K562 (cell line): Measurements from ENCODE around the gene GPSM3. TPM values are rescaled to one million over a fixed set of nuclear protein-coding genes. Genes with fewer than 3 reads are reported as not detected.

Experiments
- ARNT ChIP-seq, 2 experiments: fragments of 450-650 bp; IDR thresholded peaks; 2 replicates each; pipeline ENCODE4 v1.6.1; 2016; ENCODE audit warnings: mild to moderate bottlenecking in 1 of 2
- CBFA2T3 ChIP-seq: fragments of 450-650 bp; IDR thresholded peaks from 2 replicates; pipeline ENCODE4 v1.6.1; 2017
- CTBP1 ChIP-seq: fragments of 450-650 bp; IDR thresholded peaks from 2 replicates; pipeline ENCODE4 v1.6.1; 2016; ENCODE audit warnings: borderline replicate concordance
- DPF2 ChIP-seq: fragments of 450-650 bp; IDR thresholded peaks from 2 replicates; pipeline ENCODE4 v1.6.1; 2016
- ELF4 ChIP-seq: fragments of 450-650 bp; formaldehyde crosslinking; IDR thresholded peaks from 2 replicates; pipeline ENCODE4 v1.4.0; 2022; ENCODE audit warnings: missing genetic modification characterization
- ERF ChIP-seq: fragments of 450-650 bp; formaldehyde crosslinking; IDR thresholded peaks from 2 replicates; pipeline ENCODE4 v1.4.0; 2020; ENCODE audit warnings: mild to moderate bottlenecking, mixed read lengths
- FOXP1 ChIP-seq: sonication (generic); formaldehyde crosslinking; IDR thresholded peaks from 2 replicates; pipeline ENCODE4 v1.8.0; 2022; ENCODE audit warnings: mild to moderate bottlenecking, missing genetic modification reagents
- HDGF ChIP-seq: fragments of 450-650 bp; IDR thresholded peaks from 2 replicates; pipeline ENCODE4 v1.6.1; 2016
- HMG20A ChIP-seq: fragments of 450-650 bp; formaldehyde crosslinking; conservative IDR thresholded peaks from 2 replicates; pipeline ENCODE4 v1.4.0; 2020; ENCODE audit warnings: mild to moderate bottlenecking, mixed read lengths
- RBM15 ChIP-seq: fragments of 200-400 bp; formaldehyde crosslinking; IDR thresholded peaks from 2 replicates; pipeline ENCODE4 v1.6.1; 2018; ENCODE audit warnings: mild to moderate bottlenecking, low read length, moderate library complexity; ENCODE audit not compliant: insufficient read depth
- RUNX1 ChIP-seq: sonication (generic); IDR thresholded peaks from 2 replicates; pipeline ENCODE4 v1.6.1; 2016; ENCODE audit warnings: antibody characterized with exemption, low read depth
- SIX5 ChIP-seq, 2 experiments: IDR thresholded peaks; 2 replicates each; pipeline ENCODE4 v1.6.1; 2011; ENCODE audit warnings: low read length in 2 of 2, borderline replicate concordance in 1 of 2, low read depth in 1 of 2, mild to moderate bottlenecking in 1 of 2, moderate library complexity in 1 of 2; ENCODE audit not compliant: insufficient read depth in 1 of 2
- SMAD1 ChIP-seq: fragments of 150-350 bp; IDR thresholded peaks from 2 replicates; pipeline ENCODE4 v1.6.1; 2014; ENCODE audit warnings: low read length, low read depth; ENCODE audit not compliant: partially characterized antibody
- SNRNP70 ChIP-seq: fragments of 200-400 bp; formaldehyde crosslinking; optimal IDR thresholded peaks from 2 replicates; pipeline ENCODE3; 2017; ENCODE audit warnings: low read depth, low read length
- TCFL5 ChIP-seq: fragments of 250-450 bp; sonication (Bioruptor Pico); conservative IDR thresholded peaks from 2 replicates; pipeline ENCODE4 v1.6.1; 2021; ENCODE audit warnings: mild to moderate bottlenecking, moderate library complexity, matching md5 sums
- ZNF717 ChIP-seq: fragments of 250-450 bp; sonication (Bioruptor Pico); IDR thresholded peaks from 2 replicates; pipeline ENCODE4 v1.5.0; 2021
- polyA plus RNA-seq, 8 experiments: library from polyadenylated mRNA; depleted of rRNA in 4 of 8; stranded (reverse) in 5 of 8; unstranded in 3 of 8; fragments of >200 nt; fragmentation: Nextera tagmentation in 2 of 8; fragmentation: Illumina TruSeq in 1 of 8; extraction: Ambion mirVana in 2 of 8; extraction: Trizol in 1 of 8; gene quantifications; 2 replicates each; pipeline versions ENCODE4 v1.2.1 to v1.2.3, GENCODE V29; 2011 to 2014; ENCODE audit warnings: inconsistent platforms in 1 of 8, missing spikeins in 1 of 8
- total RNA-seq, 7 experiments: library from RNA; depleted of rRNA in 6 of 7; stranded (reverse); fragments of >200 nt in 6 of 7; fragmentation: Illumina TruSeq in 2 of 7; extraction: Trizol in 2 of 7; gene quantifications; 2 replicates each; pipeline versions ENCODE4 v1.2.1 to v1.2.3, GENCODE V29; 2011 to 2021; ENCODE audit warnings: low replicate concordance in 1 of 7
- TF ChIP-seq, protein P1 (sequence below), 2 experiments: fragments of 450-650 bp in 1 of 2; sonication (generic) in 1 of 2; formaldehyde crosslinking in 1 of 2; IDR thresholded peaks; 2 replicates each; pipeline versions ENCODE4 v1.7.1 to v1.9.0; 2016 to 2022; ENCODE audit warnings: inconsistent platforms in 1 of 2, mild to moderate bottlenecking in 1 of 2, missing genetic modification reagents in 1 of 2
- TF ChIP-seq, protein P2 (sequence below): fragments of 250-450 bp; sonication (Bioruptor Pico); IDR thresholded peaks from 2 replicates; pipeline ENCODE4 v1.5.0; 2021; ENCODE audit warnings: mild to moderate bottlenecking, borderline replicate concordance

The GPSM3 gene
- total and polyA plus RNA-seq, 9 of the 15 experiments (the other 6 are each of a cell fraction or from before 2014, with no cell fraction given) = 5.3 to 42.6 (median 24.4) TPM

DNA sequence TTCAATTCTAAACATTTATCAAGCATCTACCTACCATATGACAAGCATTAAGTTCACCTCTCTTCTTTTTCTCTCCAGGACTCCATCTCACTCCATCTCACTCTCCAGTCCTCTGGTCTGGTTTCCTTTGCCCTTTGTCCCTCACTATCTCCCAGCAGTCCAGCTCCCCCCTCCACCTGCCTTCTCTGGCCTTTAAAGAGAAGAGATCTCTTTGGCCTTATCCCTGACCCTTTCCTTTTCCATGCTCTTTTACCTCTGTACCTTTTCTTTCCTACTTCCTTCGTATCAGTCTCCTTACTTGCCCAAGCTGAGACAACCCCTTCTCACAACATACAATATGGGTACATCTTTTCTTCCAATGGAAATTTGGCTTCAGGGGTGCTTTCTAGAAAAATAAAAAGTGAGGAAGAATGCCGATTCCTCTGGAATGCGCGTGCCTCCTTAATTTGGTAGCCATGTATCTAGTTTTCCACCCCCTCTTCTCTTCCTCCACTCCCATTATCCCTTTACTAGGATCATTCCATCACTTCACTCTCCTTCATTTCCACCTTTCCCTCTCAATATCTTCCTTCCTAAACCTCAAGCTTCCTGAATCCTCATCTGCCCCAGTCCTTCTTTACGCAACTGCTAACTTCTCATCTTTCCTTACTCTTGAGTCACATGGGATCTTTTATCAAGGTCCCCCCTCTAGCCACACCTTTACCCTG lies 15.8 kb downstream of the GPSM3 start (continued):
- TF ChIP-seq, protein P1, sequence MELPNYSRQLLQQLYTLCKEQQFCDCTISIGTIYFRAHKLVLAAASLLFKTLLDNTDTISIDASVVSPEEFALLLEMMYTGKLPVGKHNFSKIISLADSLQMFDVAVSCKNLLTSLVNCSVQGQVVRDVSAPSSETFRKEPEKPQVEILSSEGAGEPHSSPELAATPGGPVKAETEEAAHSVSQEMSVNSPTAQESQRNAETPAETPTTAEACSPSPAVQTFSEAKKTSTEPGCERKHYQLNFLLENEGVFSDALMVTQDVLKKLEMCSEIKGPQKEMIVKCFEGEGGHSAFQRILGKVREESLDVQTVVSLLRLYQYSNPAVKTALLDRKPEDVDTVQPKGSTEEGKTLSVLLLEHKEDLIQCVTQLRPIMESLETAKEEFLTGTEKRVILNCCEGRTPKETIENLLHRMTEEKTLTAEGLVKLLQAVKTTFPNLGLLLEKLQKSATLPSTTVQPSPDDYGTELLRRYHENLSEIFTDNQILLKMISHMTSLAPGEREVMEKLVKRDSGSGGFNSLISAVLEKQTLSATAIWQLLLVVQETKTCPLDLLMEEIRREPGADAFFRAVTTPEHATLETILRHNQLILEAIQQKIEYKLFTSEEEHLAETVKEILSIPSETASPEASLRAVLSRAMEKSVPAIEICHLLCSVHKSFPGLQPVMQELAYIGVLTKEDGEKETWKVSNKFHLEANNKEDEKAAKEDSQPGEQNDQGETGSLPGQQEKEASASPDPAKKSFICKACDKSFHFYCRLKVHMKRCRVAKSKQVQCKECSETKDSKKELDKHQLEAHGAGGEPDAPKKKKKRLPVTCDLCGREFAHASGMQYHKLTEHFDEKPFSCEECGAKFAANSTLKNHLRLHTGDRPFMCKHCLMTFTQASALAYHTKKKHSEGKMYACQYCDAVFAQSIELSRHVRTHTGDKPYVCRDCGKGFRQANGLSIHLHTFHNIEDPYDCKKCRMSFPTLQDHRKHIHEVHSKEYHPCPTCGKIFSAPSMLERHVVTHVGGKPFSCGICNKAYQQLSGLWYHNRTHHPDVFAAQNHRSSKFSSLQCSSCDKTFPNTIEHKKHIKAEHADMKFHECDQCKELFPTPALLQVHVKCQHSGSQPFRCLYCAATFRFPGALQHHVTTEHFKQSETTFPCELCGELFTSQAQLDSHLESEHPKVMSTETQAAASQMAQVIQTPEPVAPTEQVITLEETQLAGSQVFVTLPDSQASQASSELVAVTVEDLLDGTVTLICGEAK (IDR thresholded peaks at IDR 0.05) = peak; percentile 10; the same call in 1 of the 2 replicates
- TF ChIP-seq, protein P1 (CRISPR knock-in tag; IDR thresholded peaks at IDR 0.05) = no peak
- no peak for TF ChIP-seq RBM15
- no peak for TF ChIP-seq RUNX1
- peak; percentile 90 for TF ChIP-seq ELF4 (CRISPR knock-in tag)
- TF ChIP-seq ERF (CRISPR knock-in tag) = no peak
- TF ChIP-seq CBFA2T3 = no peak
- 0 out of 2 replicates have a peak, but pooled peaks have one; percentile 46 for TF ChIP-seq DPF2
- TF ChIP-seq HDGF = peak; percentile 22
- 0 out of 2 replicates have a peak, but pooled peaks have one; percentile 41 for TF ChIP-seq ZNF717
- TF ChIP-seq HMG20A (CRISPR knock-in tag) = no peak
- TF ChIP-seq, protein P2, sequence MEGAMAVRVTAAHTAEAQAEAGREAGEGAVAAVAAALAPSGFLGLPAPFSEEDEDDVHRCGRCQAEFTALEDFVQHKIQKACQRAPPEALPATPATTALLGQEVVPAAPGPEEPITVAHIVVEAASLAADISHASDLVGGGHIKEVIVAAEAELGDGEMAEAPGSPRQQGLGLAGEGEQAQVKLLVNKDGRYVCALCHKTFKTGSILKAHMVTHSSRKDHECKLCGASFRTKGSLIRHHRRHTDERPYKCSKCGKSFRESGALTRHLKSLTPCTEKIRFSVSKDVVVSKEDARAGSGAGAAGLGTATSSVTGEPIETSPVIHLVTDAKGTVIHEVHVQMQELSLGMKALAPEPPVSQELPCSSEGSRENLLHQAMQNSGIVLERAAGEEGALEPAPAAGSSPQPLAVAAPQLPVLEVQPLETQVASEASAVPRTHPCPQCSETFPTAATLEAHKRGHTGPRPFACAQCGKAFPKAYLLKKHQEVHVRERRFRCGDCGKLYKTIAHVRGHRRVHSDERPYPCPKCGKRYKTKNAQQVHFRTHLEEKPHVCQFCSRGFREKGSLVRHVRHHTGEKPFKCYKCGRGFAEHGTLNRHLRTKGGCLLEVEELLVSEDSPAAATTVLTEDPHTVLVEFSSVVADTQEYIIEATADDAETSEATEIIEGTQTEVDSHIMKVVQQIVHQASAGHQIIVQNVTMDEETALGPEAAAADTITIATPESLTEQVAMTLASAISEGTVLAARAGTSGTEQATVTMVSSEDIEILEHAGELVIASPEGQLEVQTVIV (CRISPR knock-in tag) = no peak
- TF ChIP-seq ARNT (IDR thresholded peaks at IDR 0.05) = 0 out of 4 replicates have a peak, but pooled peaks of 1 of the 2 experiments have one; percentile 14
- no peak for TF ChIP-seq SIX5 (IDR thresholded peaks at IDR 0.05; ENCODE audit: borderline replicate concordance in 1 of 2, insufficient read depth in 1 of 2, low read depth in 1 of 2, low read length in 2 of 2)
- TF ChIP-seq SMAD1 = no peak
- TF ChIP-seq SNRNP70 = no peak
- no peak for TF ChIP-seq TCFL5
- no peak for TF ChIP-seq CTBP1
- no peak for TF ChIP-seq FOXP1 (CRISPR knock-in tag)
